GM18868 (cell line): ENCODE measurements around the gene AADAC.
"Not testable (repeated sequence)": the region's sequence is repeated elsewhere in the genome, so short reads cannot be mapped to it uniquely, and the experiment has no call there.

ENCODE experiments used
- ATAC-seq: cut with Tn5 transposase; IDR thresholded peaks from one replicate; pipeline ENCODE4 v1.9.1; 2021; ENCODE audit warnings: mild to moderate bottlenecking, moderate library complexity; ENCODE audit not compliant: unreplicated experiment

Gene AADAC

DNA sequence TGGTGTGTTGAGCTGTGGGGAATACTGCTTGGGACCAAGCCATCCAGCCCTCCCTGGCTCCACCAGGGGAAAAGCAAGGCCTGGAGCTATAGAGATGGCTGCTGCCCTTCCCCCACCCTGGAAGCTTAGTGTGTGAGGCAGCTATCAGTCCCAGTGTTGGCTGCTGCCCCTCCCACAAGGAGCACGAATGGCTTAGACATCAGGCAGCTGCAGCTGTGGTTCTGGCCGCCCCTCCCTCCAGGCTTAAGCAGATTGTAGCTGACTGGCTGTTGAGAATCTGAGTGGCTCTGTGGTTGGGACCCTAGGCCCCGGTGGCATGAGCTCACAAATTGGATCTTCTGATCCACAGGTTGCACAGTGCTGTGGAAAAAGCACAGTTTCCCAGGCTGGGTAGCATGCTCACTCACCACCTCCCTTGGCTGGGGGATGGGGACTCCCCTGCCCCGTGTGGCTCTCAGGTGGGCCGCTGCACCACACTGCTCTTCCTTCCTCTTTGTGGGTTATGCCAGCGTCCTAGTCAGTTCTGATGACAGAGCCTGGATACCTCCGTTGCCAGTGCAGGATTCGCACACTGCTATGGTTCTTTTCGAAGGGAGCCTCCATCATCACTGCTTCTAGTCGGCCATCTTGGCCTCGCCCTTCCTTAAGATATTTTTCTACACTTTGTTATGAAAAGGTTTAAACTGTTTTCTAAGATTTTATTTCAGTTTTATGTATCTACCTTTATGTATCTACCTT is 38.3 kb downstream of the AADAC start:
- no peak for ATAC-seq

- ATAC-seq = no peak
These were observed 42.2 kb downstream of the AADAC start for GRCh38 chr3:151856118-151856517.

GRCh38 chr3:151856641-151857040 is 42.7 kb downstream of the AADAC start:
- no peak for ATAC-seq

DNA sequence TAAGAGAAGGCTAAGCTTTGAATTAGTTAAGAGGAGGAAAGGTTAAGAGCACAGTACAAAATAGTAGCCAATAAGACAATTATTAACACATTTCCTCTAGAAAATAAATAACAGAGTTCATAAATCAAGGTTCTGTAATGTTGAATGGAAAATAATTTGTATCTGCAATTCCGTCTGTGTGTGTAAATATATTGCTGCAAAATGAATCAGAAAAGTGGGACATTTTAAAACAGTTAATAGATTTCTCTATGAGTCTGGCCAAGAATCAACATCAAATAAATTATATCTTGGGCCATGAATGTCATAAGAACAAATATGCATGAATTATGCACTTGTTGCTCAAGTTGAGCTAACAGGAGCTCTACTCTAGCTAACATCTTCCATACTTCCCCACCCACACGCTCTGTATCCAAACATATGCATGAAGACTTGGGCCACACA is 45.3 kb downstream of the AADAC start:
- ATAC-seq = no peak

DNA sequence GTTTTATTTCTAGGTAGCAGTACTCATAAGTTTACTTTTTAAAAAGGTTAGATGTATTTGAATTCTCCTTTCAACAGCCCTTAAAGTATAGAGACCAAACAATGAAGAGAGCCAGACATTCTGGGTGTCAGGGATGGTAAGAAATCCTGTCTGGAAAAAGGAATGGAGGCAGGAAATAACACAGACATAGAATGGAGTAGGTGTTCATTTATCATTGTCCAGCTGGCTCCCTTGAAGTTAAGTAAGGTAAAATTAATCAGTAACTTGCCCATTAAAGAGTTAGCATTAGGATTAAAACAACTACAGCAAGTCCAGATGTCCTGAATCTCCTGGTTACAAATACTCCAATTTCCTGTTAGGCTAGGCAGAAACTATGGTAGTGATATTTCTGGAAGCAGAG is 46.0 kb downstream of the AADAC start:
- ATAC-seq = no peak

- no peak for ATAC-seq
These were observed 49.7 kb downstream of the AADAC start for GRCh38 chr3:151863611-151864010.

GRCh38 chr3:151864423-151865101 is 50.6 kb downstream of the AADAC start:
- no peak for ATAC-seq

GRCh38 chr3:151866711-151867410 is 52.9 kb downstream of the AADAC start:
- no peak for ATAC-seq

DNA sequence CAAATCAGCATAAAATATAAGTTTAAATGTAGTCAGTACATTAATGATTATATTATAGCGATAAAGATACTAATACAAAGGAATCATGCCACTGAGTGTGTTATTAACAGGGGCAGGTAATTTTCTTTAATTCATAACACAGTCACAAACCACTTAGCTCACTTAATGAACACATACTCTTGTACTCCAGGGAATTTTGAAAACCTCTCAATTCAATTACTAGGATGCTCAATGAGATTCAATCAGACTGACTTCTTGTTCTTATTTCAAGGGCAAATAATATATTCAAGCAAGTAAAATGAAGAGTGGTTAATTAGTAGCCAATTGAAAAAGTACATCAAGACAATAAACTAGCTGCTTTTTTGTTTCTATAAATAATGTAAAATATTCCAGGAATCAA is 53.8 kb downstream of the AADAC start:
- no peak for ATAC-seq

GRCh38 chr3:151869181-151869580 is 55.3 kb downstream of the AADAC start:
- ATAC-seq = no peak

DNA sequence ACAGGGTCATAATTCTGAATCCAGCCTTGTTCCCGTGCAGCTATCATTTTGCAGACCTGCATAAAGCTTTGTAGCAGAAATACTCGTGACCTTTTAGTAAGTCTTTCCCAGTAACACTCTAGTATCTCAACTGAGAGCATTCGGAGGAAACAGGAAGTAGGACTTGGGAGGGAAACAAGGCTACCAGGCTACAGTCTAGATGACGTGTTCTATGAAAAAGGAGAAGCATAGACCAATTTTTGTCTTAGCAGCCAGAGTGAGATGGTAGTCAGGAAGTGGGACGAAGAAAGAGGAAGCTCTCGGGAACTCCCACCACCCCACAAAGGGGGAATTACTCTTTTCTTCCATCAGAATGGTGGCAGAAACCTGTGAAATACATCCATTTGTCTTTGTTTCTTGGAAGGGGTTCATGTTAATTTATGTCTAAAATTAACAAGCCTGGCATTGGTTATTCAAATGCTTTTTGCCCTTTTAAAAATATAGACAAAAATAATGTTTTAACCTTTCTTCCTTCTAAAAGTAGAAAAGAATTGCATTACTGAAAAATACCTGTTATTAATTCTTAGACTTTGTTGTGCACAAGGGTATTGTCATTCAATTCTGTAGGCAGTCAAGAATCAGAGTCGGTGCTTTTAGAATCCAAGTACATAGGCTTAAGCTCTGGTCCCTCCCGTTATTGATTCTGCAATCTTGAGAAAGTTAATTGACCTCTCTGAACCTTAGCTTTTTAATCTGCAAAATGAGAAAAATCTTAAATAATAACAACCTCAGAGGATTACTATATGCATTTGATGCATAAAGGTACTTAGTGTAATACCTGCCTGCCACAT is 57.9 kb downstream of the AADAC start:
- peak; percentile 95 for ATAC-seq

DNA sequence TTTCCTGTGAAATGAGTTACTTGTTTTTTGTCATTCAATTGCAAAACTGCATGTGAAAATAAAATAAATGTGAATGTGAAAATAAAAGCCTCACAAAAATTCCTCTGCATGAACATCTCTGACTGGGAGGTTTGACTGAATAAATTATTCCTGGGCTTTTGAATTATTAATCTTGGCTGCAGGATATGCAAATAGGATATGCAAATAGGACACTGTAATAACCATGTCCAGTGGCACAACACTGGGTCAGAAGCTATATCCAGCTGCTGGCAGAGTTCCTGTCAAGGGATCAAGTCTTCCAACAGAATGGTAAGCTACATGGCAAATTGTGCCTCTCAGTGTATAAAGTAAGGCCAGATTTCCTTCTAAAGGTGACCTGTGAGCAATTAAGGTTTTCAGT is 59.5 kb downstream of the AADAC start, which contains the start of gene SUCNR1:
SUCNR1 (plus strand) TSS at position 246 of the 400 bp plus-strand sequence. CDS start 6,250 bp downstream, outside the sequence.
- ATAC-seq = no peak

DNA sequence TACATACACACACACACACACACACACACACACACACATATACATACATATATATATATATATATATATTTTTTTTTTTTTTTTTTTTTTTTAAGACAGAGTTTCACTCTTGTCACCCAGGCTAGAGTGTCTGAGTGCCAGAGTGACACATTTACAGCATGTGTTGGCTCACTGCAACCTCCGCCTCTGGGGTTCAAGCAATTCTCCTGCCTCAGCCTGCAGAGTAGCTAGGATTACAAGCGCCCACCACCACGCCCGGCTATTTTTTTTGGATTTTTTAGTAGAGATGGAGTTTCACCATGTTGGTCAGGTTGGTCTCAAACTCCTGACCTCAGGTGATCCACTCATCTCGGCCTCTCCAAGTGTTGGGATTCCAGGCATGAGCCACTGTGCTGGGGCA is 60.2 kb downstream of the AADAC start:
- not testable (repeated sequence) for ATAC-seq

GRCh38 chr3:151875759-151876158 is 61.8 kb downstream of the AADAC start:
- ATAC-seq = no peak

GRCh38 chr3:151877269-151877668 is 63.4 kb downstream of the AADAC start:
- no peak for ATAC-seq
